OCI-LY1 (cell line): Measurements from ENCODE around the gene AMELX.

Source experiments
- H2AFZ ChIP-seq: fragments of 200-600 bp; sonication (generic), shearing (Covaris generic); 2 replicates; pipeline ENCODE4 v1.6.0; 2014; ENCODE audit warnings: antibody characterized with exemption, mild to moderate bottlenecking, low read length
- H3F3A ChIP-seq: fragments of 200-600 bp; sonication (generic), shearing (Covaris generic); 2 replicates; pipeline ENCODE4 v1.6.0; 2014; ENCODE audit warnings: mild to moderate bottlenecking, antibody characterized with exemption, low read length, moderate library complexity; ENCODE audit not compliant: insufficient read depth
- H3K27ac ChIP-seq: fragments of 200-600 bp; sonication (generic); 2 replicates; pipeline ENCODE4 v1.5.1; 2014; ENCODE audit warnings: low read length, mixed run types, mild to moderate bottlenecking, low read depth; ENCODE audit not compliant: poor library complexity, severe bottlenecking
- H3K27me3 ChIP-seq: fragments of 200-600 bp; sonication (generic); 2 replicates; pipeline ENCODE4 v1.6.0; 2014; ENCODE audit warnings: antibody characterized with exemption, mild to moderate bottlenecking, low read length, moderate library complexity; ENCODE audit not compliant: insufficient read depth
- H3K36me3 ChIP-seq: fragments of 200-600 bp; sonication (generic); 2 replicates; pipeline ENCODE4 v1.6.1; 2014; ENCODE audit warnings: mild to moderate bottlenecking, antibody characterized with exemption, low read length, moderate library complexity, mixed read lengths; ENCODE audit not compliant: insufficient read depth
- H3K4me1 ChIP-seq: fragments of 200-600 bp; sonication (generic); 2 replicates; pipeline ENCODE4 v1.5.1; 2014; ENCODE audit warnings: mild to moderate bottlenecking, low read length, moderate library complexity; ENCODE audit not compliant: insufficient read depth, severe bottlenecking
- H3K4me2 ChIP-seq: fragments of 200-600 bp; sonication (generic), shearing (Covaris generic); 2 replicates; pipeline ENCODE4 v1.6.1; 2014; ENCODE audit warnings: low read length
- H3K4me3 ChIP-seq: fragments of 200-600 bp; sonication (generic); 2 replicates; pipeline ENCODE4 v1.5.1; 2014; ENCODE audit warnings: low read length, low read depth, mild to moderate bottlenecking, mixed read lengths; ENCODE audit not compliant: poor library complexity, severe bottlenecking
- H3K79me2 ChIP-seq: fragments of 200-600 bp; shearing (Covaris generic); 2 replicates; pipeline ENCODE4 v1.6.1; 2016; ENCODE audit warnings: mixed run types, low read length, mixed read lengths; ENCODE audit not compliant: insufficient read depth
- H3K9ac ChIP-seq: fragments of 200-600 bp; sonication (generic), shearing (Covaris generic); 2 replicates; pipeline ENCODE4 v1.6.1; 2014; ENCODE audit warnings: mild to moderate bottlenecking, low read length, mixed read lengths
- H3K9me2 ChIP-seq: fragments of 200-600 bp; sonication (generic), shearing (Covaris generic); 2 replicates; pipeline ENCODE4 v1.6.1; 2014; ENCODE audit warnings: low read depth, mild to moderate bottlenecking, low read length, mixed read lengths
- H3K9me3 ChIP-seq: fragments of 200-600 bp; shearing (Covaris generic); 2 replicates; pipeline ENCODE4 v1.6.1; 2014; ENCODE audit warnings: low read length, mixed read lengths
- H4K20me1 ChIP-seq: fragments of 200-600 bp; sonication (generic), shearing (Covaris generic); 2 replicates; pipeline ENCODE4 v1.6.0; 2016; ENCODE audit warnings: mild to moderate bottlenecking, low read length; ENCODE audit not compliant: insufficient read depth
- CTCF ChIP-seq: fragments of 200-600 bp; sonication (generic), shearing (Covaris generic); IDR thresholded peaks from 2 replicates; pipeline ENCODE4 v1.5.1; 2017; ENCODE audit warnings: mild to moderate bottlenecking, antibody characterized with exemption, low read length, moderate library complexity, mixed read lengths
- EZH2 ChIP-seq: fragments of 200-600 bp; sonication (generic), shearing (Covaris generic); IDR thresholded peaks from 2 replicates; pipeline ENCODE4 v1.8.0; 2017; ENCODE audit warnings: borderline replicate concordance, mixed run types, mild to moderate bottlenecking, antibody characterized with exemption, low read length, moderate library complexity, mixed read lengths

AMELX gene

DNA sequence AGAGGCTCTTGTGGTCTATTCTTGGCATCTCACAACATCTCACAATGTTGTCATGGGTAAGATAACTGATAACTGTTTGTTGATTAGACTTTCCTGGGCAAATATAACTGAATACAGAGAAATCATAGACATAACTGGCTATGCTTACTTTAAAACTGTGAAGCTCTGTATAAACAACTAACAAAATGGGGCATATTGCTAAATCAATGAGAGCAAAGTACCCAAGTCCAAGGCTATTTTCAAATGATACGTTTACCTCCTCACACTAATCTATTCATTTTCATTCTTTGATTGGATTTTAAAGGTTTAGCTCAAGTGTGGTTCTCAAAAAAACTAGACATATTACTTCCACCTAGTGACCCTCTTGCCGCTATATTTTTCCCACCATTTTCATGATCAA, 38.6 kb downstream of the AMELX start:
- no peak overlapping the region for H3K4me3 ChIP-seq
- no peak overlapping the region for H3K4me2 ChIP-seq
- no peak overlapping the region for H3K27ac ChIP-seq
- no peaks in the 10 kb centered on the region for H3K4me1 ChIP-seq
- H3F3A ChIP-seq = no peaks in the 10 kb centered on the region
- no peaks in the 10 kb centered on the region for H3K9me2 ChIP-seq
- H2AFZ ChIP-seq = no peak overlapping the region
- H3K27me3 ChIP-seq = no peaks in the 10 kb centered on the region
- TF ChIP-seq CTCF (no peak), EZH2 (no peak)
- no peaks in the 10 kb centered on the region for H3K79me2 ChIP-seq
- no peaks in the 10 kb centered on the region for H3K36me3 ChIP-seq
- no peaks in the 10 kb centered on the region for H3K9me3 ChIP-seq
- H3K9ac ChIP-seq = no peak overlapping the region
- H4K20me1 ChIP-seq = no peaks in the 10 kb centered on the region

DNA sequence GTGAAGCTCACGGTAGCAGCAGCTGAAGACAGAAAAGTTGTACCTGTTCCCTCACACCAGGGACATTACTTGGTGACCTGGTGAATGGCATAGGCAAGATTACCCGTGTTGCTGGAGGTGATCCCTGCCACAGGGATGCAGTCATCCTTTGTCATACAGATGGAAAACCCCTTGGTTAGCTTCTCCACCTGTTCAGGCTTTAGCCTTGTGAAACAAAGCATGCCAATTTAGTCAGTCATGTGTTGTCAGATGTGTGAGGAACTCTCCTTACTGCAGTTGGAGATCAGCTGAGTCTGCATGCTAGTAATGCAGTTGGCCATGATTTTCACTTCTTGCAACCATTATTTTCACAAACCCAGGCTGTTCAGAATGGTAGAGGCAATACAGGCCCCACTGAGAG, 41.0 kb downstream of the AMELX start:
- Histone ChIP-seq H3K9me2 (no peaks in the 10 kb centered on the region), H3K27ac (no peak overlapping the region), H3K36me3 (no peaks in the 10 kb centered on the region), H3K9ac (no peak overlapping the region), H3K4me1 (no peaks in the 10 kb centered on the region), H3K79me2 (no peaks in the 10 kb centered on the region), H4K20me1 (no peaks in the 10 kb centered on the region), H3K27me3 (no peaks in the 10 kb centered on the region), H3K4me3 (no peak overlapping the region), H3F3A (no peaks in the 10 kb centered on the region), H2AFZ (no peak overlapping the region), H3K9me3 (no peaks in the 10 kb centered on the region), H3K4me2 (no peak overlapping the region)
- TF ChIP-seq CTCF (no peak), EZH2 (no peak)

DNA sequence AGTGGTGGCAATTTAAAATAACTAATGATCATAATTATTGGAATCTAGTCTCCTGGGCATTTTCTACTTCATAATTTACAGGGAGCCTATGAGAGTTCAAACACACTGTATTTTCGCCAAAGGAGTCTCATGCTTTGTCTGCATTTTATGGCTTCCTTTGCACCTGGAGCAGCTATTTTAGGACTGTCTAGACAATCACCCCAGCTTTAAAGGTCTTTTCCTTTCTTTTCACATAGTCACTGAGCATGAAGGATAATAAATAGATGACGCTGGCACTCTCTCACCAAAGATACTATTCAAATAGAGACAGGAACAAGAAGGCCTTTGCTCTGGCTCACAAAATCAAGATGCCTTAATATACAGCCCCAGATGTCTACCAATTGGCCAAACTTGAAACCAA, 43.0 kb downstream of the AMELX start:
- no peaks in the 10 kb centered on the region for H4K20me1 ChIP-seq
- H3K36me3 ChIP-seq = no peaks in the 10 kb centered on the region
- H3K9me3 ChIP-seq = no peaks in the 10 kb centered on the region
- no peak overlapping the region for H3K27ac ChIP-seq
- H3K27me3 ChIP-seq = no peaks in the 10 kb centered on the region
- TF ChIP-seq CTCF = no peak
- no peak for TF ChIP-seq EZH2
- no peaks in the 10 kb centered on the region for H3K9me2 ChIP-seq
- H3K9ac ChIP-seq = no peak overlapping the region
- no peaks in the 10 kb centered on the region for H3K79me2 ChIP-seq
- H3F3A ChIP-seq = no peaks in the 10 kb centered on the region
- no peak overlapping the region for H2AFZ ChIP-seq
- H3K4me1 ChIP-seq = peaks cover 2% of the 10 kb centered on the region
- H3K4me3 ChIP-seq = no peak overlapping the region
- H3K4me2 ChIP-seq = no peak overlapping the region
